NCI-H2227 treated with DMSO at 0.1 percent for 48 hours (cell line): ENCODE measurements around the gene ARAP1.

Source experiments
- DNase-seq: peaks from one replicate; lab custom pipeline; 2025; lab: John Stamatoyannopoulos, UW

The ARAP1 gene

GRCh38 chr11:72723508-72723907, 28.7 kb downstream of the ARAP1 start:
- DNase-seq: no peak

- DNase-seq: peak; percentile 94
These were observed 30.0 kb downstream of the ARAP1 start for GRCh38 chr11:72722050-72722748.

GRCh38 chr11:72721689-72722049, 30.5 kb downstream of the ARAP1 start:
- DNase-seq: no peak

GRCh38 chr11:72721276-72721675, 30.9 kb downstream of the ARAP1 start:
- DNase-seq: no peak

- DNase-seq: no peak
These were observed 31.4 kb downstream of the ARAP1 start for GRCh38 chr11:72720784-72721183.

- no peak for DNase-seq
These were observed 32.2 kb downstream of the ARAP1 start for GRCh38 chr11:72720047-72720446.

- DNase-seq: no peak
These were observed 32.7 kb downstream of the ARAP1 start for GRCh38 chr11:72719551-72719950.

GRCh38 chr11:72719144-72719543, 33.1 kb downstream of the ARAP1 start:
- DNase-seq: no peak

GRCh38 chr11:72718101-72718501, 34.1 kb downstream of the ARAP1 start:
- no peak for DNase-seq

GRCh38 chr11:72716788-72717435, 35.3 kb downstream of the ARAP1 start:
- no peak for DNase-seq

GRCh38 chr11:72716290-72716689, 35.9 kb downstream of the ARAP1 start:
- DNase-seq: peak; percentile 50

- no peak for DNase-seq
These were observed 39.4 kb downstream of the ARAP1 start for GRCh38 chr11:72712841-72713240.

- DNase-seq: no peak
These were observed 39.9 kb downstream of the ARAP1 start for GRCh38 chr11:72712168-72712751.

- DNase-seq: no peak
These were observed 41.1 kb downstream of the ARAP1 start for GRCh38 chr11:72711141-72711540.

- no peak for DNase-seq
These were observed 41.9 kb downstream of the ARAP1 start for GRCh38 chr11:72710278-72710677.

GRCh38 chr11:72709478-72710238, 42.5 kb downstream of the ARAP1 start:
- no peak for DNase-seq

- DNase-seq: no peak
These were observed 45.2 kb downstream of the ARAP1 start for GRCh38 chr11:72707032-72707431.

- DNase-seq: no peak
These were observed 45.6 kb downstream of the ARAP1 start for GRCh38 chr11:72706579-72706978.

GRCh38 chr11:72705442-72706365, 46.5 kb downstream of the ARAP1 start:
- no peak for DNase-seq

- DNase-seq: no peak
These were observed 47.4 kb downstream of the ARAP1 start for GRCh38 chr11:72704783-72705265.

GRCh38 chr11:72704028-72704782, 48.0 kb downstream of the ARAP1 start:
- DNase-seq: no peak
